ENCODE measurements around the gene NHLH2. TPM values are rescaled to one million over a fixed set of nuclear protein-coding genes. Genes with fewer than 3 reads are reported as not detected.

Gene NHLH2
- total RNA-seq, 1 experiment from 2014 or later = not detected

GRCh38 chr1:115828101-115829022 lies 12.6 kb downstream of the NHLH2 start:
- POLR2A ChIA-PET = no interaction called here
- H3K27ac ChIP-seq (ENCODE audit: low read length) = no peak overlapping the region
- H3K27me3 ChIP-seq (ENCODE audit: control insufficient read depth, insufficient read depth, low read length) = peaks cover 5% of the 10 kb centered on the region
- in situ Hi-C loops (cut with HindIII; ENCODE audit: low pct_unique_long_range_greater_than_20kb, low sequenced_read_pairs) = no loop called here
- peak overlapping the region; percentile 31 to 44 for H3K4me3 ChIP-seq (ENCODE audit: low read depth in 2 of 2, low read length in 2 of 2)
- TF ChIP-seq TCF7L2 (IDR thresholded peaks at IDR 0.05; ENCODE audit: low read depth, low read length) (no peak), SIN3A (IDR thresholded peaks at IDR 0.05; ENCODE audit: borderline replicate concordance, insufficient read depth, low read depth, low read length) (no peak), POLR2AphosphoS5 (IDR thresholded peaks at IDR 0.05; ENCODE audit: low read depth, low read length) (no peak), CTCF (IDR thresholded peaks at IDR 0.05) (no peak), REST (IDR thresholded peaks at IDR 0.05; ENCODE audit: insufficient read depth in 1 of 2, low read depth in 2 of 2, low read length in 1 of 2) (no peak)
- ATAC-seq = peak; percentile 53; the same call in 1 of the 2 replicates
- intact Hi-C loops (cut with micrococcal nuclease; ENCODE audit: unreplicated experiment) = no loop called here
- no peaks in the 10 kb centered on the region for H3K4me1 ChIP-seq (ENCODE audit: control insufficient read depth, insufficient read depth, low read length)
- DNase-seq (ENCODE audit: low read depth, low spot score) = no peak
- no peaks in the 10 kb centered on the region for H3K9me3 ChIP-seq (ENCODE audit: control insufficient read depth, insufficient read depth, low read depth, low read length)
- no peaks in the 10 kb centered on the region for H3K36me3 ChIP-seq (ENCODE audit: control insufficient read depth, insufficient read depth, low read length)
- CTCF ChIA-PET = interaction anchor here (0.6 kb wide), 1 partner anchor 22 kb away, joined by 3 read pairs; no protein-coding TSS in a partner anchor
- no TSS peak for BruUV-seq (replicated peaks)

GRCh38 chr1:115827452-115828044 lies 13.4 kb downstream of the NHLH2 start:
- Histone ChIP-seq H3K4me1 (ENCODE audit: control insufficient read depth, insufficient read depth, low read length) (no peaks in the 10 kb centered on the region), H3K4me3 (ENCODE audit: low read depth in 2 of 2, low read length in 2 of 2) (peak overlapping the region in 1 of 2 experiments; percentile 44; a peak in 1 of 4 replicates), H3K27ac (ENCODE audit: low read length) (no peak overlapping the region), H3K27me3 (ENCODE audit: control insufficient read depth, insufficient read depth, low read length) (peaks cover 5% of the 10 kb centered on the region), H3K9me3 (ENCODE audit: control insufficient read depth, insufficient read depth, low read depth, low read length) (no peaks in the 10 kb centered on the region), H3K36me3 (ENCODE audit: control insufficient read depth, insufficient read depth, low read length) (no peaks in the 10 kb centered on the region)
- BruUV-seq (replicated peaks) = no TSS peak
- ATAC-seq (no peak), DNase-seq (ENCODE audit: low read depth, low spot score) (no peak)
- ChIA-PET CTCF (no interaction called here), POLR2A (no interaction called here)
- intact Hi-C loops (cut with micrococcal nuclease; ENCODE audit: unreplicated experiment) (no loop called here), in situ Hi-C loops (cut with HindIII; ENCODE audit: low pct_unique_long_range_greater_than_20kb, low sequenced_read_pairs) (no loop called here)
- TF ChIP-seq POLR2AphosphoS5 (IDR thresholded peaks at IDR 0.05; ENCODE audit: low read depth, low read length) (no peak), SIN3A (IDR thresholded peaks at IDR 0.05; ENCODE audit: borderline replicate concordance, insufficient read depth, low read depth, low read length) (no peak), REST (IDR thresholded peaks at IDR 0.05; ENCODE audit: insufficient read depth in 1 of 2, low read depth in 2 of 2, low read length in 1 of 2) (no peak), TCF7L2 (IDR thresholded peaks at IDR 0.05; ENCODE audit: low read depth, low read length) (no peak), CTCF (IDR thresholded peaks at IDR 0.05) (no peak)
